T-helper 1 cell (primary cell): ENCODE results near the gene MOB2.
A peak's percentile ranks its signal among the peaks of the same experiment; 100 is the strongest.

ENCODE experiments used
- DNase-seq, 5 donors: peaks; one replicate each; pipeline ENCODE4 v3.0.0-alpha.2; 2012 to 2020

MOB2 gene

DNA sequence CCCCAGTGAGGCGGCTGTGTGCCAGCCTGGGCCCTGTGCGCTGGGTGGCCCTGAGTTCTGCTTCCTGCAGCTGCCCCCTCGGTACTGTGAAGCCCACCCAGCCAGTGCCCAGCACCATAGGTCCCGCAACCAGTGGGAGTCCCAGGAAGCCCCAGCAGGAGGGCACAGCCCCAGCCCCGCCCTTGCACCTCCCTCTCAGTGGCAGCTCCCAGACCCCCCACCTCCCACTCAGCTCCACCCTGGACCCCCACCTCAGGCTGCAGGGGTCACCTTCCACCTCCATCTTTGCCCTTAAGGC lies 30.9 kb downstream of the MOB2 start:
- no peak for DNase-seq

GRCh38 chr11:1455032-1455762 lies 31.4 kb downstream of the MOB2 start:
- no peak for DNase-seq

- DNase-seq, result no peak
Observed at GRCh38 chr11:1454576-1454975, 32.0 kb downstream of the MOB2 start.

- DNase-seq, result peak in 3 of 5 donors; percentile 10 to 44 (median 41)
Observed at GRCh38 chr11:1453611-1454034, 33.0 kb downstream of the MOB2 start.

- DNase-seq, result no peak
Observed at GRCh38 chr11:1452744-1453143, 33.8 kb downstream of the MOB2 start.

GRCh38 chr11:1451781-1452470 lies 34.7 kb downstream of the MOB2 start:
- DNase-seq, result no peak

- no peak for DNase-seq
Observed at GRCh38 chr11:1450949-1451710, 35.4 kb downstream of the MOB2 start.

DNA sequence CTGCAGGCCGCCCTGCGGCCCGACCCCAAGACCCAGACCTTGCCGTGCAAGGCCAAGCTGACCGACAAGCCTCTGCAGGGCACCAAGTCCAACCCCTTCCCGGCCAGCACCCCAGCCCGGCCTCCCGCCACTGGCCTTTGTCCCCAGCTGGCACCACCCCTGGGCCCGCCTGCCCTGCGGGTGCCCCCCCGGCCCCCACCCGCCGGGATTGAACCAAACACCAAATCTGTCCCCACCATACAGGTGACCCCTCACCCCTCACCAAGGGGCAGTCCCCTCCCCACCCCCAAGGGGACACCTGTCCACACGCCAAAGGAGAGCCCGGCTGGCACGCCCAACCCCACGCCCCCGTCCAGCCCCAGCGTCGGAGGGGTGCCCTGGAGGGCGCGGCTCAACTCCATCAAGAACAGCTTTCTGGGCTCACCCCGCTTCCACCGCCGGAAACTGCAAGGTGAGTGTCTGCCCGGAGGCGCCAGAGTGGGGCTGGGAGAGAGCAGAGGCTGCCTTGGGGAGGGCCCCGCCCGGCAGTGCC lies 36.2 kb downstream of the MOB2 start:
- DNase-seq, result no peak

- DNase-seq, result no peak
Observed at GRCh38 chr11:1449490-1450243, 36.9 kb downstream of the MOB2 start.

DNA sequence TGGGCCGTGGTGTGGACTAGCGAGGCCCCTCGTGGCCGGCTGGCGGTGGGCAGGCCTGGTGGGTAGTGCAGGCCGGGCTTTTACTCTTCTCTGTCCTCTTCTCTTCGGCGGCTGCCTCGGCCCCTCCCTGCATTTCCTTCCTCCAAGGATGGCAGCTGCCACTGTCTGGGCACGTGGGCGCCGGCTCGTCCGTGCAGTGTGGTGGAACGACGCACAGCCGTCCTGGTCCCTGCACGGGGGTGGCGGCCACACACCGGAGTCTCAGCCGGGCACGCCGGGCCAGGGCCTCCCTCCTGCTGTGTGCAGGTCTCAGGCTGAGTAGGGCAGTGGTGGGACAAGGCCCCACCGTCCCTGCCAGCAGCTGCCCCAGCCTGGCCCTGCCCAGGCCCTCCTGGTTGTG lies 37.7 kb downstream of the MOB2 start:
- no peak for DNase-seq

GRCh38 chr11:1447845-1448825 lies 38.4 kb downstream of the MOB2 start:
- no peak for DNase-seq

- DNase-seq, result no peak
Observed at GRCh38 chr11:1446623-1447022, 40.0 kb downstream of the MOB2 start.

GRCh38 chr11:1445741-1446445 lies 40.7 kb downstream of the MOB2 start:
- no peak for DNase-seq

- no peak for DNase-seq
Observed at GRCh38 chr11:1444823-1445422, 41.7 kb downstream of the MOB2 start.

DNA sequence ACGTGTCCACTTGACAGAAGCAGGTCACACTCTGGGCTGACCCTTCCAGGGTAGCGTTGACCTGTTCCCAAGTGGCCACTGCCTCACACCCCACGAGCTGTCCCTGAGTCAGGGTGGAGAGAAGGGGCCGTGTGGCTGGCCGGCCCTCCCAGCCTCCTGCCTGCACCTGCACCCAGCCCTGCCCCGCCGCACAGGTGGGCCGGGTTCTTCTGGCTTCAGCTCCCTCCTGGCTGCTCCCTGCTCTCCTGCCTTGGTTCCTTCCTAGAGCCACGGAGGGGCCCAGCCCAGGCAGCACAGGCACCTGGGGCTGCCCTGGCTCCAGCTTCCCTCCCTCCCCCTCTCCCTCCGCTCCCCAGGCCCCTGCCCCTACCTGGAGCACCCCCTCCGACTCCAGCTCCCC lies 42.3 kb downstream of the MOB2 start:
- DNase-seq, result no peak

- no peak for DNase-seq
Observed at GRCh38 chr11:1443737-1444136, 42.8 kb downstream of the MOB2 start.

DNA sequence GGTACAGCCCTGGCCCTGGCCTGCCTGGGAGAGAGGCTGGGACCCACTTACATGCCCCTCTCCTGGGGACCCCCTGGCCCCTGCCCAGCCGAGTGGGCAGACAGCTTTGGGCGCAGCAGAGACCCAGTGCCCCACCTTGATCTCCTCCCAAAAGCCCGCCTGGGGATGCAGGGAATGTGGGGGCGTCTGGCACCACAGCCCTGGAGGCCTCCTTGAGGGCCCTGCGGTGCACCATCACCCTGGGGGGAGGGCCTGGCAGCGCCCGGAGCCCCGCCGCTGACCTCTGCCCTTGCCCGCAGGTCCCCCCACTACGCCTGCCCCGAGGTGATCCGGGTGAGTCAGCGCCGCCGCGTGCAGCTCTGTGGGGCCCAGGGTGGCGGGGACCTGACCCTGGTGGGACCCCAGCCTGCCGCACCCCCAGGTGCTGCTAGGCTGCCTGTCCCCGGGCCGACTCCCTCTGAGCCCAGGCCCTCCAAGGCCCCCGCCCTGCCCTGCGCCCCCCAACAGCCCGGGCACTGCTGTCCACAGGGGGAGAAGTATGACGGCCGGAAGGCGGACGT lies 43.7 kb downstream of the MOB2 start:
- DNase-seq, result no peak

DNA sequence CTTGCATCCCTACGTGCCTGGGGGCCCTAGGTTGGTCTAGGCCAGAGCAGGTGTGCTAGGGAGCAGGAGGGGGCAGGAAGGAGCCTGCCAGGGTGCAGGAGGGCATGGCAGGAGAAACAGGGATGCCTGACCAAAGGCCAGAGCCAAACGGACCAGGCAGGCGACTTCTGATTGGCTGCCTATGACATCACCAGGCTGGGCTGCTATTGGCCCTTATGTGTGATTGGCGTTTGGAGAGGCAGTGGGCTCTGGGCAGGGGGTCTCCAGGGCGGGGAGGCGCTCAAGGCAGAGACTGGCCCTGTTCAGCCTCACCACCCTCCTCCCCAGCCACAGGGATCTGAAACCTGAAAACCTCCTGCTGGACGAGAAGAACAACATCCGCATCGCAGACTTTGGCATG lies 44.4 kb downstream of the MOB2 start:
- no peak for DNase-seq

- no peak for DNase-seq
Observed at GRCh38 chr11:1440496-1440895, 46.1 kb downstream of the MOB2 start.

DNA sequence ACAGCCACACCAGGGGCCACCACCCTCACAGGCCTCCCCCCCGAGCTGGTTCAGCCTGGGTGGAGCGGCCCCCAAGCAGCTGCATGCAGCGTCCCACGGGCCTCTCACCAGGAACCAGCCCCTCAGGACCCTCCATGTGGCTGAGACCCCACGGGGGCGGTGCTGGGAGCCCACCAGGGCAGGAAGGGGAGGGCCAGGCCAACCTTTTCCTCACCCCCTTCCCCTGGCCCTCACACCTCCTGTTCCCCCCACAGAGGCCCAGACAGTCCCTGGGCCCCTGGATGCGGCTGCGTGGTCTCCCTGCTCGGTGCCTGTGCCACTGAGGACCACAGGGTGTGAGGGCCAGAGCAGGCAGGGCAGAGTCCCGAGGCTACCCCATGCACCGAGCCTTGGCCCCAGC lies 46.5 kb downstream of the MOB2 start:
- no peak for DNase-seq
